GM12801 (cell line): ENCODE measurements around the gene ADAMTSL5.

Experiments used
- CTCF ChIP-seq: IDR thresholded peaks from one replicate; pipeline ENCODE4 v1.5.1; 2011; ENCODE audit warnings: control low read depth; ENCODE audit not compliant: insufficient read length; ENCODE audit errors: extremely low read depth

Gene ADAMTSL5

DNA sequence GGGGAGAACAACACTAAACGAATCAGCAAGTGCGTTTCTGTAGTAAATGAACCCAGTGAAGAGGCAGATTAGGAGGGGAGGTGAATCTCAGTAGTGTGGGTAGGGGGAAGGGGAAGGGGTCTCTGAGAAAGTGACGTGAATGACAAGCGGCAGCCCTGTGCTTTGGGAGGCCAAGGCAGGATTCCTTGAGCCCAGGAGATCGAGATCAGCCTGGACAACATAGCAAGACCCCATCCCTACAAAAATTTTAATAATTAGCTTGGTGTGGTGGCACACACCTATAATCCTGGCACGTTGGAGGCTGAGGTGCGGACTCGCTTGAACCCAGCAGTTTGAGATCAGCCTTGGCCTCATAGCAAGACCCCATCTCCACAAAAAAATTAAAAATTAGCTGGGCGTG, 19.2 kb upstream of the ADAMTSL5 start:
- TF ChIP-seq CTCF: no peak

GRCh38 chr19:1531587-1531986, 18.8 kb upstream of the ADAMTSL5 start:
- TF ChIP-seq CTCF: no peak

DNA sequence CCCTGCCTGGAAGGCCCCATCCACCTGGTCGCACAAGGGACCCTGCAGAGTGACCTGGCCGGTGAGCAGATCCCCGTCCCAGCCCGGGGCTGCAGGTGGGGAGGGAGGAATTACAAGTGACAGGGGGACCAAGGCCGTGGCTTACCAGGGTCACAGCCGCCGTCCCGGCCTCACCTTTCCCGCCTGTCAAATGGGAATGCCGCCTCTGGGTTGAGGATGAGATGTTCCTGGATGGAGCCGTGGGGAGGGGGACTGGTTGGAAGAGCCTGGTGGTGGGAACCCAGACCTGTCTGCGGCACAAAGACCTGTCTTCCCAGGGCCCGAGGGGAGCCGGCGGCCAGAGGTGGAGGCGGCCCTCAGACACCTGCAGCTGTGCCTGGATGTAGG, 16.6 kb upstream of the ADAMTSL5 start:
- TF ChIP-seq CTCF: no peak

- no peak for TF ChIP-seq CTCF
Observed at GRCh38 chr19:1528596-1529429, 16.0 kb upstream of the ADAMTSL5 start.

GRCh38 chr19:1527650-1528309, 15.0 kb upstream of the ADAMTSL5 start:
- no peak for TF ChIP-seq CTCF

GRCh38 chr19:1526979-1527649, 14.3 kb upstream of the ADAMTSL5 start:
- no peak for TF ChIP-seq CTCF

GRCh38 chr19:1526066-1526778, 13.4 kb upstream of the ADAMTSL5 start:
- no peak for TF ChIP-seq CTCF
